Loucy (cell line): ENCODE results near the gene GJA3.

ENCODE experiments used
- H2AFZ ChIP-seq: fragments of 200-600 bp; sonication (generic); 2 replicates; pipeline ENCODE4 v1.6.0; 2016; ENCODE audit warnings: antibody characterized with exemption, mild to moderate bottlenecking, low read length, moderate library complexity
- H3F3A ChIP-seq: fragments of 200-600 bp; 2 replicates; pipeline ENCODE4 v1.6.0; 2016; ENCODE audit warnings: antibody characterized with exemption, low read depth, mild to moderate bottlenecking
- H3K27me3 ChIP-seq: fragments of 200-600 bp; sonication (generic); 2 replicates; pipeline ENCODE4 v1.6.1; 2014; ENCODE audit warnings: low read length, mild to moderate bottlenecking; ENCODE audit not compliant: insufficient read depth, poor library complexity, severe bottlenecking
- H3K36me3 ChIP-seq: fragments of 200-600 bp; sonication (generic); 2 replicates; pipeline ENCODE4 v1.6.1; 2016; ENCODE audit warnings: low read length; ENCODE audit not compliant: insufficient read depth
- H3K4me1 ChIP-seq: fragments of 200-600 bp; sonication (generic); 2 replicates; pipeline ENCODE4 v1.5.1; 2014; ENCODE audit warnings: low read length, mild to moderate bottlenecking; ENCODE audit not compliant: insufficient read depth, poor library complexity, severe bottlenecking
- H3K4me2 ChIP-seq: fragments of 200-600 bp; sonication (generic); 2 replicates; pipeline ENCODE4 v1.6.0; 2014; ENCODE audit warnings: antibody characterized with exemption, low read length, low read depth, mild to moderate bottlenecking; ENCODE audit not compliant: poor library complexity, severe bottlenecking
- H3K4me3 ChIP-seq: fragments of 200-600 bp; sonication (generic); 2 replicates; pipeline ENCODE4 v1.5.1; 2014; ENCODE audit warnings: low read length, mild to moderate bottlenecking, mixed read lengths; ENCODE audit not compliant: poor library complexity, severe bottlenecking
- H3K79me2 ChIP-seq: fragments of 200-600 bp; sonication (generic); 2 replicates; pipeline ENCODE4 v1.6.1; 2014; ENCODE audit warnings: low read length; ENCODE audit not compliant: insufficient read depth
- H3K9ac ChIP-seq: fragments of 200-600 bp; sonication (generic); 2 replicates; pipeline ENCODE4 v1.6.0; 2014; ENCODE audit warnings: mild to moderate bottlenecking, low read depth, low read length, moderate library complexity; ENCODE audit not compliant: poor library complexity, severe bottlenecking
- H3K9me2 ChIP-seq: fragments of 200-600 bp; sonication (generic); replicated peaks from 2 replicates; pipeline ENCODE4 v1.6.1; 2016; ENCODE audit warnings: low read depth, low read length, mixed read lengths
- H3K9me3 ChIP-seq: fragments of 200-600 bp; sonication (generic); 2 replicates; pipeline ENCODE4 v1.6.1; 2014; ENCODE audit warnings: mild to moderate bottlenecking, antibody characterized with exemption, low read length, low read depth; ENCODE audit not compliant: insufficient read depth
- H4K20me1 ChIP-seq: fragments of 200-600 bp; sonication (generic); 2 replicates; pipeline ENCODE4 v1.6.0; 2014; ENCODE audit warnings: antibody characterized with exemption, low read length, mild to moderate bottlenecking; ENCODE audit not compliant: insufficient read depth, poor library complexity, severe bottlenecking
- EZH2phosphoT487 ChIP-seq: fragments of 200-600 bp; IDR thresholded peaks from 2 replicates; pipeline ENCODE4 v1.6.1; 2018; ENCODE audit warnings: antibody characterized with exemption, mild to moderate bottlenecking, moderate library complexity, borderline replicate concordance
- TF ChIP-seq, protein P1 (sequence below): fragments of 200-600 bp; sonication (generic); conservative IDR thresholded peaks from 2 replicates; pipeline ENCODE4 v1.5.1; 2014; ENCODE audit warnings: mild to moderate bottlenecking, antibody characterized with exemption, low read length

Gene GJA3

DNA sequence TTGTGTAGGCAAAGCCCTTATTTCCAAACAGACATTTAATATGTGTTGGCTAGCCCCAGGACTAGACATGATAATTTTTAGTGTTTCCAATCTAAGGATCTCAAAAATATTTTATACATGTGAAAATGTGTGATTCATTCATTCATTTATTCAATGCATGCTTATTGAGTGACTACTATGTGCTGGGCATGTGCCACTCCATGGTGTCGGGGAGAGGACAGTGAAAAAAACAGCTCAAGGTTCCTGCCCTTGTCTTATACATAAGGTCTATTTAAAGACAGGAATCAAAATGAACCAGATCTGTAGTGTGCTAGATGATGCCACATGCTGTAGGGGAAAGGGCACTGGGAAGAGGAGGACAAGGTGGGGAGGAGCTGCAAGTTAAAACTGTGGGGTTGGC, 36.5 kb downstream of the GJA3 start:
- no peaks in the 10 kb centered on the region for H3K9me3 ChIP-seq
- H3K9ac ChIP-seq = no peak overlapping the region
- no peaks in the 10 kb centered on the region for H3K36me3 ChIP-seq
- H3K79me2 ChIP-seq = no peaks in the 10 kb centered on the region
- H3K9me2 ChIP-seq = no peaks in the 10 kb centered on the region
- peaks cover 23% of the 10 kb centered on the region for H3K4me1 ChIP-seq
- no peaks in the 10 kb centered on the region for H3K27me3 ChIP-seq
- no peak overlapping the region for H3K4me2 ChIP-seq
- no peak overlapping the region for H3K4me3 ChIP-seq
- TF ChIP-seq, protein P1, sequence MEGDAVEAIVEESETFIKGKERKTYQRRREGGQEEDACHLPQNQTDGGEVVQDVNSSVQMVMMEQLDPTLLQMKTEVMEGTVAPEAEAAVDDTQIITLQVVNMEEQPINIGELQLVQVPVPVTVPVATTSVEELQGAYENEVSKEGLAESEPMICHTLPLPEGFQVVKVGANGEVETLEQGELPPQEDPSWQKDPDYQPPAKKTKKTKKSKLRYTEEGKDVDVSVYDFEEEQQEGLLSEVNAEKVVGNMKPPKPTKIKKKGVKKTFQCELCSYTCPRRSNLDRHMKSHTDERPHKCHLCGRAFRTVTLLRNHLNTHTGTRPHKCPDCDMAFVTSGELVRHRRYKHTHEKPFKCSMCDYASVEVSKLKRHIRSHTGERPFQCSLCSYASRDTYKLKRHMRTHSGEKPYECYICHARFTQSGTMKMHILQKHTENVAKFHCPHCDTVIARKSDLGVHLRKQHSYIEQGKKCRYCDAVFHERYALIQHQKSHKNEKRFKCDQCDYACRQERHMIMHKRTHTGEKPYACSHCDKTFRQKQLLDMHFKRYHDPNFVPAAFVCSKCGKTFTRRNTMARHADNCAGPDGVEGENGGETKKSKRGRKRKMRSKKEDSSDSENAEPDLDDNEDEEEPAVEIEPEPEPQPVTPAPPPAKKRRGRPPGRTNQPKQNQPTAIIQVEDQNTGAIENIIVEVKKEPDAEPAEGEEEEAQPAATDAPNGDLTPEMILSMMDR = no peak
- TF ChIP-seq EZH2phosphoT487 = no peak
- H3F3A ChIP-seq = no peaks in the 10 kb centered on the region; the same call in 1 of the 2 replicates
- H4K20me1 ChIP-seq = no peaks in the 10 kb centered on the region
- no peak overlapping the region for H2AFZ ChIP-seq

DNA sequence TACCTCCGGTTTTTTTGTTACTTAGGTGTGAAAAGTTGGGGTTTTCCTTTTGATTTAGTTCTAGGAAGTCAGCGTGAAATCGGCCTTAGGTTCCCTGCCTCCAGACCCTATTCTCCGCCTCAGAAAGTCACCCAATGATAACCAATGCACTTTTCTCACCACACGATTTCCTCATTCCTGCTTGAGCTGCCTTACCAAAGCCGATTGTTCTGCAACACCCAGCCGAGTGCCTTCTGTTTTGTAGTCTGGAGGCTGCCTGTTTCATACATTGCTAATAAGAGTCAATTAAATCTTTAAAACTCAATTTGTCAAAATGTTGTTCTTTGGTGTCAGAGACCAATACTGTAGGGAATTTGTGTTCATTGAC, 39.7 kb downstream of the GJA3 start:
- Histone ChIP-seq H4K20me1 (no peaks in the 10 kb centered on the region), H3K4me1 (peaks cover 13% of the 10 kb centered on the region), H2AFZ (peak overlapping the region; percentile 48; the same call in 1 of the 2 replicates), H3K4me2 (peak overlapping the region; percentile 83), H3K4me3 (peak overlapping the region; percentile 80), H3K9me3 (no peaks in the 10 kb centered on the region), H3K36me3 (no peaks in the 10 kb centered on the region), H3F3A (no peaks in the 10 kb centered on the region; the same call in 1 of the 2 replicates), H3K79me2 (no peaks in the 10 kb centered on the region), H3K9ac (peak overlapping the region; percentile 71), H3K9me2 (no peaks in the 10 kb centered on the region), H3K27me3 (no peaks in the 10 kb centered on the region)
- TF ChIP-seq, protein P1 = no peak
- no peak for TF ChIP-seq EZH2phosphoT487

DNA sequence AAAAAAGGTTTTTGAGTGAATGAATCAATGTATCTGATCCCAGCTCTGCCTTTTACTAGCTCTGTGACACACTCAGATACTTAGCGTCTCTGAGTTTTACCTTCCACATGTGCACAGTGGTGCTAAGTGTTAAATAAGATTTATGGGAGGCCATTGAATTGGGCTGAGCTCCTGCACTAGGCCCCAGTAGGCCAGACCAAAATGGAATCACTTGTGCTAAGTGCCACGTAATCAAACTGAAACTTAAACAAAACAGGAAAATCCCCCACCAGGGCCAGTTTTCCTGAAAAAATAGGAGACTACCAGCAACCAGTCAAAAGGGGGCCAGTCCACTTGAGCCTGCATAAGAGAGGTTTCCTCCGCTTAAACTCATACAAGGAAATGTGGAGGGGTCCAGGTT, 40.9 kb downstream of the GJA3 start:
- peaks cover 13% of the 10 kb centered on the region for H3K4me1 ChIP-seq
- no peaks in the 10 kb centered on the region for H4K20me1 ChIP-seq
- peak overlapping the region; percentile 71 for H3K9ac ChIP-seq
- H3K4me2 ChIP-seq = peak overlapping the region; percentile 83
- no peaks in the 10 kb centered on the region for H3K9me3 ChIP-seq
- no peaks in the 10 kb centered on the region for H3K27me3 ChIP-seq
- TF ChIP-seq, protein P1 = no peak
- no peak for TF ChIP-seq EZH2phosphoT487
- H3K36me3 ChIP-seq = no peaks in the 10 kb centered on the region
- no peaks in the 10 kb centered on the region; the same call in 1 of the 2 replicates for H3F3A ChIP-seq
- H3K9me2 ChIP-seq = no peaks in the 10 kb centered on the region
- peak overlapping the region; percentile 52 for H2AFZ ChIP-seq
- H3K4me3 ChIP-seq = peak overlapping the region; percentile 80
- no peaks in the 10 kb centered on the region for H3K79me2 ChIP-seq
